H1 (cell line): ENCODE results near the gene MUC2. TPM values are rescaled to one million over a fixed set of nuclear protein-coding genes. Genes with fewer than 3 reads are reported as not detected.

ENCODE experiments used
- CTCF ChIA-PET: fragments of 300-600 bp; sonication (Branson Sonifier 250); formaldehyde crosslinking; loops from one replicate; lab custom pipeline; 2021; ENCODE audit not compliant: partially characterized antibody; lab: Charles Lee
- POLR2A ChIA-PET: fragments of 300-600 bp; sonication (Branson Sonifier 250); formaldehyde crosslinking; loops from one replicate; lab custom pipeline; 2021; ENCODE audit warnings: inconsistent platforms; ENCODE audit not compliant: partially characterized antibody; lab: Charles Lee
- DNase-seq, 2 experiments: peaks; one replicate each; pipeline versions ENCODE4 v3.0.0 to v3.0.0-alpha.2; 2010 to 2022; ENCODE audit warnings: low spot score in 2 of 2, low read depth in 1 of 2, mixed read lengths in 1 of 2
- FAIRE-seq: peaks from 2 replicates; lab custom pipeline; 2011; peaks lifted over from hg19 to GRCh38; lab: Jason Lieb, UNC
- H2AFZ ChIP-seq: 2 replicates; pipeline ENCODE4 v1.8.1; 2012; ENCODE audit warnings: low read length, inconsistent platforms
- H2AK5ac ChIP-seq: 2 replicates; pipeline ENCODE4 v1.6.1; 2013; ENCODE audit warnings: low read depth, low read length
- H2BK120ac ChIP-seq: replicated peaks from 2 replicates; pipeline ENCODE3; 2013; ENCODE audit warnings: low read depth, low read length, inconsistent platforms
- H2BK12ac ChIP-seq: 2 replicates; pipeline ENCODE4 v1.6.1; 2013; ENCODE audit warnings: low read depth, low read length
- H2BK15ac ChIP-seq: 2 replicates; pipeline ENCODE4 v1.6.1; 2013; ENCODE audit warnings: low read length
- H2BK20ac ChIP-seq: 2 replicates; pipeline ENCODE4 v1.6.1; 2013; ENCODE audit warnings: low read length
- H2BK5ac ChIP-seq: 2 replicates; pipeline ENCODE4 v1.6.1; 2013; ENCODE audit warnings: low read depth, low read length
- H3K14ac ChIP-seq: 2 replicates; pipeline ENCODE4 v1.6.1; 2013; ENCODE audit warnings: inconsistent platforms; ENCODE audit not compliant: insufficient read length
- H3K18ac ChIP-seq: 2 replicates; pipeline ENCODE4 v1.6.1; 2013; ENCODE audit warnings: low read length; ENCODE audit errors: extremely low read depth
- H3K23ac ChIP-seq: 2 replicates; pipeline ENCODE4 v1.6.1; 2013; ENCODE audit warnings: inconsistent platforms; ENCODE audit not compliant: insufficient read length
- H3K23me2 ChIP-seq: 2 replicates; pipeline ENCODE4 v1.6.1; 2013; ENCODE audit warnings: low read depth, low read length
- H3K27ac ChIP-seq: 2 replicates; pipeline ENCODE4 v1.6.1; 2011; ENCODE audit warnings: low read depth, low read length, inconsistent platforms
- H3K27me3 ChIP-seq, 4 experiments: replicated peaks in 1 of 4; 1 replicate in 1 of 4; 2 replicates in 3 of 4; pipeline versions ENCODE4 v1.6.1 to v1.8.1; 2011 to 2013; ENCODE audit warnings: low read length in 3 of 4, mild to moderate bottlenecking in 3 of 4, inconsistent platforms in 2 of 4, mixed read lengths in 2 of 4, moderate library complexity in 1 of 4; ENCODE audit not compliant: control insufficient read depth in 3 of 4, insufficient read depth in 3 of 4; ENCODE audit errors: extremely low read depth in 1 of 4
- H3K36me3 ChIP-seq, 4 experiments: 2 replicates each; pipeline versions ENCODE4 v1.6.1 to v1.8.1; 2011 to 2013; ENCODE audit warnings: mild to moderate bottlenecking in 4 of 4, low read length in 3 of 4, moderate library complexity in 2 of 4, control low read depth in 1 of 4, inconsistent platforms in 1 of 4; ENCODE audit not compliant: insufficient read depth in 4 of 4, control insufficient read depth in 2 of 4
- H3K4ac ChIP-seq: replicated peaks from 2 replicates; pipeline ENCODE3; 2013; ENCODE audit warnings: low read length, low read depth, mixed read lengths, inconsistent platforms; ENCODE audit not compliant: insufficient read length
- H3K4me1 ChIP-seq, 4 experiments: replicated peaks in 1 of 4; 1 replicate in 1 of 4; 2 replicates in 3 of 4; pipeline versions ENCODE4 v1.6.1 to v1.8.1; 2011 to 2013; ENCODE audit warnings: low read length in 3 of 4, inconsistent platforms in 2 of 4, mixed read lengths in 1 of 4; ENCODE audit not compliant: insufficient read depth in 4 of 4, control insufficient read depth in 3 of 4
- H3K4me2 ChIP-seq, 2 experiments: 2 replicates each; pipeline versions ENCODE4 v1.6.1 to v1.8.1; 2011 to 2013; ENCODE audit warnings: low read depth in 2 of 2, low read length in 2 of 2, control low read depth in 1 of 2, inconsistent platforms in 1 of 2, mild to moderate bottlenecking in 1 of 2; ENCODE audit not compliant: insufficient read depth in 1 of 2
- H3K4me3 ChIP-seq, 4 experiments: fragments of 200-600, 300-600 bp in 1 of 4; sonication (generic), shearing (Covaris generic), sonication (Bioruptor Twin) in 1 of 4; 2 replicates each; pipeline versions ENCODE4 v1.5.1 to v1.8.1; 2011 to 2016; ENCODE audit warnings: low read length in 4 of 4, low read depth in 3 of 4, control low read depth in 2 of 4, inconsistent platforms in 2 of 4, mild to moderate bottlenecking in 2 of 4, mixed read lengths in 1 of 4, moderate library complexity in 1 of 4; ENCODE audit not compliant: insufficient read depth in 2 of 4; ENCODE audit errors: extremely low read depth in 1 of 4
- H3K56ac ChIP-seq: replicated peaks from 2 replicates; pipeline ENCODE3; 2013; ENCODE audit warnings: low read depth, mild to moderate bottlenecking, mixed read lengths, low read length, inconsistent platforms; ENCODE audit not compliant: insufficient read length
- H3K79me1 ChIP-seq: 2 replicates; pipeline ENCODE4 v1.6.1; 2013; ENCODE audit warnings: low read depth, low read length, control low read depth
- H3K79me2 ChIP-seq, 2 experiments: 2 replicates each; pipeline versions ENCODE4 v1.6.1 to v1.8.1; 2012 to 2013; ENCODE audit warnings: low read length in 2 of 2, mild to moderate bottlenecking in 2 of 2, inconsistent platforms in 1 of 2; ENCODE audit not compliant: insufficient read depth in 2 of 2, control insufficient read depth in 1 of 2
- H3K9ac ChIP-seq, 4 experiments: replicated peaks in 1 of 4; 1 replicate in 1 of 4; 2 replicates in 3 of 4; pipeline versions ENCODE4 v1.6.1 to v1.8.1; 2011 to 2013; ENCODE audit warnings: low read depth in 3 of 4, low read length in 3 of 4, control low read depth in 2 of 4, mild to moderate bottlenecking in 2 of 4, moderate library complexity in 2 of 4, inconsistent platforms in 1 of 4; ENCODE audit errors: extremely low read depth in 1 of 4
- H3K9me3 ChIP-seq, 2 experiments: 2 replicates each; pipeline versions ENCODE4 v1.6.1 to v1.8.1; 2012 to 2013; ENCODE audit warnings: mild to moderate bottlenecking in 2 of 2, moderate library complexity in 2 of 2, control low read depth in 1 of 2, inconsistent platforms in 1 of 2, low read depth in 1 of 2, low read length in 1 of 2, mixed read lengths in 1 of 2; ENCODE audit not compliant: insufficient read depth in 2 of 2
- H4K20me1 ChIP-seq, 2 experiments: replicated peaks in 1 of 2; 2 replicates each; pipeline versions ENCODE3 to v1.8.1; 2011 to 2013; ENCODE audit warnings: inconsistent platforms in 2 of 2, low read length in 2 of 2, mild to moderate bottlenecking in 1 of 2; ENCODE audit not compliant: insufficient read depth in 2 of 2, control insufficient read depth in 1 of 2
- H4K5ac ChIP-seq: 2 replicates; pipeline ENCODE4 v1.6.1; 2013; ENCODE audit warnings: low read length, low read depth, mixed read lengths, inconsistent platforms; ENCODE audit not compliant: insufficient read length
- H4K8ac ChIP-seq: 2 replicates; pipeline ENCODE4 v1.8.0; 2013; ENCODE audit warnings: mild to moderate bottlenecking, moderate library complexity, low read length, inconsistent platforms; ENCODE audit not compliant: insufficient read depth; ENCODE audit errors: extremely low read depth
- H4K91ac ChIP-seq: replicated peaks from 2 replicates; pipeline ENCODE3; 2013; ENCODE audit warnings: low read length, mixed read lengths, inconsistent platforms; ENCODE audit not compliant: insufficient read length
- CBX5 ChIP-seq: fragments of 300-800, 300-1000 bp; sonication (generic); IDR thresholded peaks from 2 replicates; pipeline ENCODE4 v1.7.1; 2016; ENCODE audit warnings: antibody characterized with exemption, low read length, low read depth
- FOSL1 ChIP-seq: IDR thresholded peaks from 2 replicates; pipeline ENCODE4 v1.6.1; 2011; ENCODE audit warnings: mild to moderate bottlenecking, low read depth, low read length, moderate library complexity; ENCODE audit not compliant: insufficient read depth
- GABPA ChIP-seq: IDR thresholded peaks from 2 replicates; pipeline ENCODE4 v1.6.1; 2011; ENCODE audit warnings: mild to moderate bottlenecking, low read length, moderate library complexity, borderline replicate concordance; ENCODE audit not compliant: insufficient read depth
- KDM5A ChIP-seq: fragments of 200-600 bp; IDR thresholded peaks from 2 replicates; pipeline ENCODE4 v1.7.1; 2012; ENCODE audit warnings: mild to moderate bottlenecking, low read length, inconsistent platforms, mixed read lengths
- POLR2AphosphoS5 ChIP-seq: IDR thresholded peaks from 2 replicates; pipeline ENCODE4 v1.6.1; 2011; ENCODE audit warnings: low read depth, low read length
- RXRA ChIP-seq: IDR thresholded peaks from 2 replicates; pipeline ENCODE4 v1.6.1; 2011; ENCODE audit warnings: low read depth, mild to moderate bottlenecking, low read length, moderate library complexity; ENCODE audit not compliant: insufficient read depth
- SP1 ChIP-seq: IDR thresholded peaks from 2 replicates; pipeline ENCODE4 v1.6.1; 2011; ENCODE audit warnings: low read depth, low read length
- WGBS, 2 experiments: shearing (Covaris generic) in 1 of 2; methylation state at CpG; one replicate each; pipeline versions ENCODE4 v1.1.6 to v1.1.7; 2013 to 2015; ENCODE audit warnings: low lambda C conversion rate in 2 of 2, mixed read lengths in 2 of 2, inconsistent platforms in 1 of 2, low coverage in 1 of 2, missing lambda C conversion rate in 1 of 2; ENCODE audit not compliant: insufficient replicate concordance in 2 of 2, insufficient coverage in 1 of 2, insufficient read length in 1 of 2; ENCODE audit errors: extremely low coverage in 1 of 2, missing lambda C conversion rate in 1 of 2; 5-methylcytosine and 5-hydroxymethylcytosine counted together
- polyA plus RNA-seq, 7 experiments: library from polyadenylated mRNA; depleted of rRNA in 3 of 7; stranded (reverse) in 5 of 7; unstranded in 2 of 7; fragments of >200 nt in 5 of 7; fragments of 200-250 nt in 2 of 7; gene quantifications; 1 replicate in 5 of 7; 2 replicates in 1 of 7; 4 replicates in 1 of 7; pipeline versions ENCODE4 v1.2.1 to v1.2.3, GENCODE V29; 2011 to 2013; ENCODE audit warnings: missing spikeins in 2 of 7, mixed read lengths in 2 of 7
- total RNA-seq: library from RNA; stranded (reverse); fragmentation: NEBNext Ultra II Directional; extraction: Animal tissue kit (Norgen Biotek cat#: 25700); gene quantifications from 2 replicates; pipeline ENCODE4 v1.2.1, GENCODE V29; 2021

Gene MUC2
- total and polyA plus RNA-seq, 2 of the 8 experiments (the other 6 are each of a cell fraction or from before 2014, with no cell fraction given) = not detected

DNA sequence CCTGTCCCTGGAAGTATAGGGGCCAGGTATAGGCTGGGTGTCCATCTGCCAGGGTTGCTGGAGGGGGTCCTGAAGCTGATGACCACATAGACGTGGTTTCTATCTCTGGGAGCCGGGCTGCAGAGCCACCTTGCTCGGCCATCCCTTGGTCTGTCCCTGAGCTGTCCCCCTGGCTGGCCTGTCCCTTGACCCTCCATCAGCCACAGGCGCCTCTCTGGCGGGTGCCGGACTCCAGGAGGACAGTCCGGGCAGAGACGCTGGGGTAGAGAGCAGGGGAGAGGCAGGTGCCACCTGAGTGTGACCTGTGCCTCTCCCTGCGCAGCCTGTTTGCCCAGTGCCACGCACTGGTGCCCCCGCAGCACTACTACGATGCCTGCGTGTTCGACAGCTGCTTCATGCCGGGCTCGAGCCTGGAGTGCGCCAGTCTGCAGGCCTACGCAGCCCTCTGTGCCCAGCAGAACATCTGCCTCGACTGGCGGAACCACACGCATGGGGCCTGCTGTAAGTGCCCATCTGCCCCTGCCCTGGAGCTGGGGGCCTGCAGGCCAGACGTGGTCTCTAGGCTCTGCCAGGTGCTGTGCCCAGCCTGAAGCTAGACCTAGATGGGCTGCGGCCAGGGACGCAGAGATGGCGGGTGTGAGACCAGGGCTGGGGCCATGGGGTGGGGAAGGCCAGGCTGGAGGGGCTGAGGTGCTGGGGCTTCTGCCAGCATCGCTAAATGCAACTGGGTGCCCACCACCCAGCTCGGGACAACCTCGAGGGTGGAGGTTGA is 29.9 kb downstream of the MUC2 start:
- Histone ChIP-seq H3K27ac (no peak overlapping the region), H3K79me2 (no peaks in the 10 kb centered on the region), H3K4me2 (no peak overlapping the region), H3K18ac (no peak overlapping the region), H4K91ac (no peak overlapping the region), H4K5ac (no peak overlapping the region), H3K4me1 (no peaks in the 10 kb centered on the region), H2BK15ac (no peak overlapping the region), H3K9ac (no peak overlapping the region), H2BK20ac (no peak overlapping the region), H3K4ac (no peak overlapping the region), H2BK120ac (no peak overlapping the region), H3K4me3 (no peak overlapping the region), H3K23ac (no peak overlapping the region), H2AK5ac (no peak overlapping the region), H3K9me3 (peaks cover 28 to 89% of the 10 kb centered on the region in 2 experiments; a peak in 3 of 4 replicates), H3K27me3 (no peaks in the 10 kb centered on the region), H4K20me1 (peaks cover 0 to 2% of the 10 kb centered on the region in 2 experiments), H4K8ac (no peak overlapping the region), H3K14ac (no peak overlapping the region), H2BK12ac (no peak overlapping the region), H3K23me2 (peaks cover 7% of the 10 kb centered on the region; the same call in 1 of the 2 replicates), H2BK5ac (no peak overlapping the region), H3K36me3 (no peaks in the 10 kb centered on the region), H3K79me1 (no peaks in the 10 kb centered on the region), H2AFZ (no peak overlapping the region), H3K56ac (no peak overlapping the region)
- TF ChIP-seq CBX5 = no peak
- no peak for TF ChIP-seq RXRA
- no peak for TF ChIP-seq POLR2AphosphoS5
- TF ChIP-seq FOSL1 = no peak
- no peak for TF ChIP-seq KDM5A
- TF ChIP-seq GABPA = no peak
- no peak for TF ChIP-seq SP1
- ChIA-PET CTCF (interaction anchor here (0.9 to 1.0 kb wide), 2 partner anchors 53 to 100 kb away, joined by 4 read pairs; no protein-coding TSS in a partner anchor), POLR2A (interaction anchor here (1.5 kb wide), 1 partner anchor 88 kb away, joined by 3 read pairs; no protein-coding TSS in a partner anchor)
- WGBS, 2 experiments = 86% methylated on average over 28 of the region's 28 CpGs; no CpG with 5 or more reads in 1 of the 2 experiments
- no peak for FAIRE-seq
- no peak for DNase-seq
